Left cardiac atrium (tissue), 4 donors: Measurements from ENCODE around the gene ZDHHC23. TPM values are rescaled to one million over a fixed set of nuclear protein-coding genes. Genes with fewer than 3 reads are reported as not detected.

Experiments used
- ATAC-seq, 2 donors: fragments of 200-7000 bp; cut with Tn5 transposase; one replicate each; pipeline ENCODE4 v1.9.1; 2020; ENCODE audit warnings: mild to moderate bottlenecking in 2 of 2, moderate library complexity in 2 of 2
- DNase-seq: peaks from one replicate; pipeline ENCODE4 v3.0.0-alpha.2; 2020
- intact Hi-C, 2 donors: fragments of 100-400 bp; cut with DNase I; formaldehyde crosslinking; loops; one replicate each; pipeline versions ENCODE4 v1.14.1 to v1.15.1; 2022 to 2023
- total RNA-seq, 2 donors: library from RNA; stranded (reverse); fragmentation: NEBNext Ultra II Directional; extraction: Animal tissue kit (Norgen Biotek cat#: 25700); gene quantifications; one replicate each; pipeline ENCODE4 v1.2.1, GENCODE V29; 2021
- donor health status: DM: no; HTN: yes; CAD: no.
- donor health status: DM: no; HTN: yes; CAD: no; lungs with severe emphysema.
- donor health status: DM: yes; HTN: yes; CAD: no.
- donor health status: Dilated cardiomyopathy.

Gene ZDHHC23
- total RNA-seq, 2 donors from 2014 or later = 2.2 TPM

DNA sequence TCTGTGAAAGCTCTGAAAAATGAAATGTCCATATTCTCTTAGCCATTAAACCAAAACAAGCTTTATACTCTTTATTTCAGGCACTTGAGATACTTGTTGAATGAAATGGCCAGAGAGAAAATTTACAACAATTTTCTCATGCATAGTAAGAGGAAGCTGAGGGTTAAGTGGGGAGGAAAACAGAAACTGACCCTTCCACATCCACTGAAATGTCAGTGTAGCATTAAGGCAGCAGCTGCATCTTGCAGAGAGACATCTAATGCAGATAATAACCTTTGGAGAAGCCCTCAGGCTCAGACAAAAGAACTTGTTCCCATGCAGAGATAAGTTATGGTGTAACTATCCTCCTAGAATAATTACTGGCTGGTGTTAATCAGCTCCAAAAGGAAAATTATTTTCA is 34.0 kb downstream of the ZDHHC23 start:
- ATAC-seq = no peak
- DNase-seq = no peak
- intact Hi-C loops = no loop called here

DNA sequence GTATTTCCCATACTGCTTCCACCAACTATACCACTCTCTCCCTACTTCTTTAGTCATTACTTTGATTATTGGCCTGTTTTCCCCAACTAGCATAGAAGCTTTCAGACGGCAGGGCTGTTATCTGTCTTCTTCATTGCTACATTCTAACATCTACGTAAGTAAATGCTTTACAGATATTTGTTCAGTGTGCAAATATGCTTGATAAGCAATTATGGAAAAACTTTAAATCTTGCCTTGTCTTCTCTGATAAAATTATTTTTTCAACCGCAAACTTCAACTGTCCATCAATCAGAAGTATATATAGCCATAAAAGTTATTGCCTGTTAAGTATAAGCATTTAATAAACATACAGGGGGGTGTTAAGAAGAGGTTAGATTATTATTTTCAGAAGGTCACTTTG is 35.7 kb downstream of the ZDHHC23 start:
- no peak for DNase-seq
- intact Hi-C loops = no loop called here

GRCh38 chr3:113985541-113985940 is 37.7 kb downstream of the ZDHHC23 start:
- DNase-seq (no peak), ATAC-seq (no peak)
- intact Hi-C loops = no loop called here

More for the DNA sequence above, 35.7 kb downstream of the ZDHHC23 start:
- ATAC-seq = no peak

DNA sequence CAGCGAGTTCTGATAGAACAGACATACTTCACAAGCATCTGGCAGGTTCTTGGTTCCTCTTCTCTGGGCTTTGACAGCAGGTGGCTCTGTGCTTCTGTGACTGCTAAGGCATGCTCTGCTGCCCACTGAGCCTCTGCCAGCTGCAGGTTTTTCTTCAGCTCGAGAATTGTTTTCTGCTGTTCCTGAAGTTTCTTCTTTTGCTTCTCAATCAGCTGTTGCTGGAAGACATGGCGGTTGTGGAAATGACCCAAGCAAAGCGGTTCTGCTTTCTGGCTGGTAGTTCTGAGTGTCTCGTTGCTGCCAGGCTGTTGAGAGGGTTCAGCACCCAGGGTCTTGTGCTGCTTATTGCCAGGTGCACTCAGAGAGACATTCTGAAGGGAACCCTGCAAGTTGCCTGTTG is 57.7 kb downstream of the ZDHHC23 start:
- intact Hi-C loops = no loop called here
- no peak for DNase-seq
- ATAC-seq = no peak

DNA sequence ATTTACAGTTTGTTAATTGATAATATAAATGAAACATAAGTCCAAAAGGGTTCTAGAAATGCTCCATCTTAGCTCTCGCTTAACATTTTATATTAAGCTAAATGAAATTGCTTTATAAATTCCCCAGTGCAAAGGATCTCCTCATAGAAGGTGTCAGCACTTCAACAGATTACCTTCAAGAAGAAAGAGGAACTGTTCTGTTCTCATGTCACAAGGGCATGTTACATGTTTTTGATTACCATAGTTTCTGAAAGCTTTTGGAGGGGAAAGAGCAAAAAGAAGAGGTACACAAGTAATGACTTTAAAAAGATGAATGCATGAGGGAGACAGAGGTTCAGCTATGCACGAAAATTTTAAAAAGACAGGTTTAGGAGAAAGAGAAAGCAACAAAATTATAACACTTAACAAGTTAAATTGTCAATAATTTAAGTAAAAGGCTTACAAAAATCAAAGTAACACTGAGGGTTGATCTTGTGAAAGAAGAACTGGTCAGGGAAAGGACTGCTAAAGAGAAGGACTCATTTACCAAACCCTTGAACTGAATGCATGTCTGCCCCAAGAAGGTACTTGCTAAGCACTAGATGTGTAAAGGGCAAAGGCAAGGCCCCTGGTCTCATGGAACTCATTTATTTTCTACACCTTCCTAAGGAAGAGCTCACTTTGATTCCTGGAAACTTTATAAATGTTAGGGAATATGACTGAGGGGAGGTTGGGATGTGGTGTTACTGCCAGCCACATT is 63.4 kb downstream of the ZDHHC23 start:
- intact Hi-C loops = no loop called here
- no peak for ATAC-seq
- no peak for DNase-seq

Other genes with a start within 250 kb of the ZDHHC23 start
- 10 to 100 TPM; 65.7 to 86.5 TPM for gene NAA50, start 201.8 kb upstream of the ZDHHC23 start, total RNA-seq
- 10 to 100 TPM; 30.5 to 33.2 TPM for gene ATP6V1A, start 201.0 kb upstream of the ZDHHC23 start, total RNA-seq
- 1 to 10 TPM; 2.0 to 2.1 TPM for gene GRAMD1C, start 109.2 kb upstream of the ZDHHC23 start, total RNA-seq
- 1 to 10 TPM; 1.3 to 1.4 TPM for gene CCDC191, start 108.5 kb downstream of the ZDHHC23 start, total RNA-seq
- gene QTRT2, start 108.7 kb downstream of the ZDHHC23 start, total RNA-seq = 10 to 100 TPM in 1 of 2 donors, 1 to 10 TPM in 1; 7.7 to 11.4 TPM
- not detected for gene DRD3, start 231.0 kb downstream of the ZDHHC23 start, total RNA-seq